Measurements from ENCODE around the gene COL19A1.

DNA sequence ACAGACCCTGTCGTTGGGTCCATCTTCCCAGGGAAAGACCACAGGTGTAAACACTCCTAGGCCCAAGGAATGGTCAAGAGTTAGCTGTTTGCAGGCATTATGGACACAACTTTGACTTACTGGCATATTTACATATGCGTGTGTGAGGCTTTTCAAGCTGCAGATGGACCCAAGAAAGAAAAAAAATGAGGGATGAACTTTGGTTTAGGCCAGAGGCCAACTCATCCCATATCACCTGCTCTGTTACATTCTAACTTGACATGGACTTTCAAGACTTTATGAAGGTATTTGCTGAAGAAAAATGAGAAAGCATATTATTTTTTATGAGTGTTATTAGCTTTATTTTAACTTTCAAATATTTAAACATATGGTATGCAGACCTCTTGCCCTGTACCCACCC lies 6.9 kb downstream of the COL19A1 start:
- TF ChIP-seq POLR2A (IDR thresholded peaks at IDR 0.05), result no peak
- TF ChIP-seq, protein P1, sequence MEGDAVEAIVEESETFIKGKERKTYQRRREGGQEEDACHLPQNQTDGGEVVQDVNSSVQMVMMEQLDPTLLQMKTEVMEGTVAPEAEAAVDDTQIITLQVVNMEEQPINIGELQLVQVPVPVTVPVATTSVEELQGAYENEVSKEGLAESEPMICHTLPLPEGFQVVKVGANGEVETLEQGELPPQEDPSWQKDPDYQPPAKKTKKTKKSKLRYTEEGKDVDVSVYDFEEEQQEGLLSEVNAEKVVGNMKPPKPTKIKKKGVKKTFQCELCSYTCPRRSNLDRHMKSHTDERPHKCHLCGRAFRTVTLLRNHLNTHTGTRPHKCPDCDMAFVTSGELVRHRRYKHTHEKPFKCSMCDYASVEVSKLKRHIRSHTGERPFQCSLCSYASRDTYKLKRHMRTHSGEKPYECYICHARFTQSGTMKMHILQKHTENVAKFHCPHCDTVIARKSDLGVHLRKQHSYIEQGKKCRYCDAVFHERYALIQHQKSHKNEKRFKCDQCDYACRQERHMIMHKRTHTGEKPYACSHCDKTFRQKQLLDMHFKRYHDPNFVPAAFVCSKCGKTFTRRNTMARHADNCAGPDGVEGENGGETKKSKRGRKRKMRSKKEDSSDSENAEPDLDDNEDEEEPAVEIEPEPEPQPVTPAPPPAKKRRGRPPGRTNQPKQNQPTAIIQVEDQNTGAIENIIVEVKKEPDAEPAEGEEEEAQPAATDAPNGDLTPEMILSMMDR (IDR thresholded peaks at IDR 0.05), result no peak
